HL-60 (cell line): Measurements from ENCODE around the gene PRDM5.
A peak's percentile ranks its signal among the peaks of the same experiment; 100 is the strongest.

Experiments
- DNase-seq, 2 experiments: peaks; one replicate each; pipeline ENCODE4 v3.0.0-alpha.2; 2010 to 2020; ENCODE audit warnings: low read depth in 1 of 2, low spot score in 1 of 2
- H3K27ac ChIP-seq: fragments of 250-450 bp; sonication (Bioruptor Pico); replicated peaks from 2 replicates; pipeline ENCODE4 v1.5.1; 2020; ENCODE audit warnings: mild to moderate bottlenecking, moderate library complexity
- H3K27me3 ChIP-seq: fragments of 250-450 bp; sonication (Bioruptor Pico); 2 replicates; pipeline ENCODE4 v1.5.1; 2021; ENCODE audit warnings: mild to moderate bottlenecking, moderate library complexity; ENCODE audit not compliant: insufficient read depth, poor library complexity, severe bottlenecking
- H3K4me3 ChIP-seq: replicated peaks from 2 replicates; pipeline ENCODE4 v1.5.1; 2011; ENCODE audit warnings: mild to moderate bottlenecking, control low read depth, low read length; ENCODE audit not compliant: insufficient read depth
- CTCF ChIP-seq: IDR thresholded peaks from one replicate; pipeline ENCODE4 v1.5.1; 2011; ENCODE audit warnings: low read length, control low read depth, inconsistent platforms; ENCODE audit not compliant: insufficient read depth
- GABPA ChIP-seq: IDR thresholded peaks from 2 replicates; pipeline ENCODE4 v1.6.1; 2012; ENCODE audit warnings: low read depth
- POLR2AphosphoS5 ChIP-seq: IDR thresholded peaks from 2 replicates; pipeline ENCODE4 v1.6.1; 2012; ENCODE audit warnings: low read depth
- REST ChIP-seq: IDR thresholded peaks from 2 replicates; pipeline ENCODE4 v1.6.1; 2012; ENCODE audit warnings: low read depth; ENCODE audit not compliant: insufficient replicate concordance
- SPI1 ChIP-seq: IDR thresholded peaks from 2 replicates; pipeline ENCODE4 v1.6.1; 2012; ENCODE audit warnings: low read depth, mild to moderate bottlenecking, borderline replicate concordance

The PRDM5 gene

GRCh38 chr4:120814886-120815285, 107.6 kb downstream of the PRDM5 start:
- Histone ChIP-seq H3K27ac (no peak overlapping the region), H3K4me3 (no peak overlapping the region), H3K27me3 (no peaks in the 10 kb centered on the region)
- DNase-seq, result no peak
- TF ChIP-seq GABPA (no peak), POLR2AphosphoS5 (no peak), SPI1 (no peak), REST (no peak), CTCF (no peak)

GRCh38 chr4:120812216-120812615, 110.3 kb downstream of the PRDM5 start:
- Histone ChIP-seq H3K27ac (no peak overlapping the region), H3K27me3 (no peaks in the 10 kb centered on the region), H3K4me3 (no peak overlapping the region)
- TF ChIP-seq GABPA (no peak), POLR2AphosphoS5 (no peak), REST (no peak), CTCF (no peak), SPI1 (no peak)
- no peak for DNase-seq

GRCh38 chr4:120809518-120809917, 113.0 kb downstream of the PRDM5 start:
- no peaks in the 10 kb centered on the region for H3K27me3 ChIP-seq
- H3K4me3 ChIP-seq, result no peak overlapping the region
- no peak for DNase-seq
- H3K27ac ChIP-seq, result no peak overlapping the region
- no peak for TF ChIP-seq SPI1
- TF ChIP-seq REST, result no peak
- TF ChIP-seq GABPA, result no peak
- TF ChIP-seq CTCF, result peak; percentile 50
- TF ChIP-seq POLR2AphosphoS5, result no peak
